ENCODE results near the gene PLXNA3. TPM values are rescaled to one million over a fixed set of nuclear protein-coding genes. Genes with fewer than 3 reads are reported as not detected.

Gene PLXNA3
- total and polyA plus RNA-seq, 10 of the 15 experiments (the other 5 are each of a cell fraction or from before 2014, with no cell fraction given), result 0.26 to 26.8 (median 3.4) TPM

DNA sequence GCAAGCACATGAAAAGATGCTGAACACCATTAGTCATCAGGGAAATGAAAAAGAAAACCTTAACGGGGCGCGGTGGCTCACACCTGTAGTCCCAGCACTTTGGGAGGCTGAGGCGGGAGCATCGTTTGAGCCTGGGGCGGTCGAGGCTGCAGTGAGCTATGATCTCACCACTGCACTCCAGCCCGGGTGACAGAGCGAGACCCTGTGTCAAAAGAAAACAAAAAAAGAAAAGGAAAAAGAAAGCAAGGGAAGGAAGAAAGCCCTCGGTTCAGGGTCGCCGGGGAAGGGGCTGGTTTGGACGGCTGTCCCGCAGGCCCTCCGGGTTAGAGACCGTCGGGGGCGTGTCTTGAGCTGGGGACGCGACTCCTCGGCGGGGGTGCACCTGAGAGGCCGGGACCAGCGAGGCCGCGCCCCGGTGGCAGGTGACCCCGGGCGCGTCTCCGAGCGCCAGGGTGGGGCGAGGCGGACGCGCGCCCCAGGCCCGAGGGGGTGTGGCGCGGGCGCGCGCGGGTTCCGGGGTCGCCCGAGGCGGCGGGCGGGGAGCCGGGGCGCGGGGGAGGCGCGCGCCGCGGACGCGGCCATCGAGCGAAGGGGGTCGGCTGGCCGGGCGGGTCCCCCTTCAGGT lies 478 bp upstream of the PLXNA3 start (continued):
- TF ChIP-seq, protein P1, sequence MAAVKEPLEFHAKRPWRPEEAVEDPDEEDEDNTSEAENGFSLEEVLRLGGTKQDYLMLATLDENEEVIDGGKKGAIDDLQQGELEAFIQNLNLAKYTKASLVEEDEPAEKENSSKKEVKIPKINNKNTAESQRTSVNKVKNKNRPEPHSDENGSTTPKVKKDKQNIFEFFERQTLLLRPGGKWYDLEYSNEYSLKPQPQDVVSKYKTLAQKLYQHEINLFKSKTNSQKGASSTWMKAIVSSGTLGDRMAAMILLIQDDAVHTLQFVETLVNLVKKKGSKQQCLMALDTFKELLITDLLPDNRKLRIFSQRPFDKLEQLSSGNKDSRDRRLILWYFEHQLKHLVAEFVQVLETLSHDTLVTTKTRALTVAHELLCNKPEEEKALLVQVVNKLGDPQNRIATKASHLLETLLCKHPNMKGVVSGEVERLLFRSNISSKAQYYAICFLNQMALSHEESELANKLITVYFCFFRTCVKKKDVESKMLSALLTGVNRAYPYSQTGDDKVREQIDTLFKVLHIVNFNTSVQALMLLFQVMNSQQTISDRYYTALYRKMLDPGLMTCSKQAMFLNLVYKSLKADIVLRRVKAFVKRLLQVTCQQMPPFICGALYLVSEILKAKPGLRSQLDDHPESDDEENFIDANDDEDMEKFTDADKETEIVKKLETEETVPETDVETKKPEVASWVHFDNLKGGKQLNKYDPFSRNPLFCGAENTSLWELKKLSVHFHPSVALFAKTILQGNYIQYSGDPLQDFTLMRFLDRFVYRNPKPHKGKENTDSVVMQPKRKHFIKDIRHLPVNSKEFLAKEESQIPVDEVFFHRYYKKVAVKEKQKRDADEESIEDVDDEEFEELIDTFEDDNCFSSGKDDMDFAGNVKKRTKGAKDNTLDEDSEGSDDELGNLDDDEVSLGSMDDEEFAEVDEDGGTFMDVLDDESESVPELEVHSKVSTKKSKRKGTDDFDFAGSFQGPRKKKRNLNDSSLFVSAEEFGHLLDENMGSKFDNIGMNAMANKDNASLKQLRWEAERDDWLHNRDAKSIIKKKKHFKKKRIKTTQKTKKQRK (IDR thresholded peaks at IDR 0.05; ENCODE audit: low read depth, low read length), result no peak
- TF ChIP-seq ATF7 (IDR thresholded peaks at IDR 0.05; ENCODE audit: low read depth), result 0 out of 2 replicates have a peak, but pooled peaks have one; percentile 32
- TF ChIP-seq, protein P2, sequence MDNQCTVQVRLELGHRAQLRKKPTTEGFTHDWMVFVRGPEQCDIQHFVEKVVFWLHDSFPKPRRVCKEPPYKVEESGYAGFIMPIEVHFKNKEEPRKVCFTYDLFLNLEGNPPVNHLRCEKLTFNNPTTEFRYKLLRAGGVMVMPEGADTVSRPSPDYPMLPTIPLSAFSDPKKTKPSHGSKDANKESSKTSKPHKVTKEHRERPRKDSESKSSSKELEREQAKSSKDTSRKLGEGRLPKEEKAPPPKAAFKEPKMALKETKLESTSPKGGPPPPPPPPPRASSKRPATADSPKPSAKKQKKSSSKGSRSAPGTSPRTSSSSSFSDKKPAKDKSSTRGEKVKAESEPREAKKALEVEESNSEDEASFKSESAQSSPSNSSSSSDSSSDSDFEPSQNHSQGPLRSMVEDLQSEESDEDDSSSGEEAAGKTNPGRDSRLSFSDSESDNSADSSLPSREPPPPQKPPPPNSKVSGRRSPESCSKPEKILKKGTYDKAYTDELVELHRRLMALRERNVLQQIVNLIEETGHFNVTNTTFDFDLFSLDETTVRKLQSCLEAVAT (IDR thresholded peaks at IDR 0.05), result 0 out of 2 replicates have a peak, but pooled peaks have one; percentile 30
- TF ChIP-seq PAX8 (IDR thresholded peaks at IDR 0.05), result no peak

DNA sequence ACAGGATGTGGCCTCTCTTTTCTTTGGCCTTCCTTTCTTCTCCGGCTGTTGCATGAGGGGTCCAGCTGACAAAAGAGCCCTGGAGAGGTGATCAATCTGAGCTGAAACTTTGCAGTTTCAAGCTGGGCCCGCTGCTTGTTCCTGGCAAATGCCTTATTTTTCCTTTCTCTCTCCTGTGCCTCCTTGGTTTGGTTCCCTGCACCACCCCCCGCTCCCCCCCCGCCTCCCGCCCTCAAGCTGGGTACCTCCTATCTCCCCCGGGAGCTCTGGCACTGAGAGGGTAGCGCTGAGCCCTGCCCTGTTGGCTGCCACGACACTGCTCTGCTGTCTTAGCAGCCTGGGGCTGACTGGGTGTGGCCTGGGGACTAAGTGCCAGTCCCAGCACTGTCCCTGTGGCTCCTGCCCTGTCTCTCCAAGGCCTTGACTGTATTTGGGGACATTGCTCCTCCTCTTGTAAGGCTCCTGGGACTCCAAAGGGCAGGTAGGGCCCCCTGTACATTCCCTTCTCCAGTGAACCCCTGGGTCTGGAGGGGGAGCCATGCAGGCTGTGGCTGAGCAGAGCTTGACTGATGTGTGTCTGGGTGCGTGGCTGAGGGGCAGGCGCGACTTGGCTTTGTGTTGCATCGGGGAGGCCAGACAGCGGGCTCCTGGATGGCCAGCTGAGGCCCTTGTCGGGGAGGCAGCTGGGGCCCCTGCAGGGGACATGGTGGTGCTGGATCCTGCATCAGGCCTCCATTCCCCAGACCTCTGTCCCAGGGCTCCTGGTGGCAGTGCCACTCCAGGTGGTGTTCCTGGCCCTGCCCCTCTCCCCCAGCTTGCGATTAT lies 1.1 kb downstream of the PLXNA3 start:
- WGBS (ENCODE audit: insufficient coverage, insufficient replicate concordance, low lambda C conversion rate, missing lambda C conversion rate), result 29% methylated on average over 10 of the region's 15 CpGs
- ATAC-seq (peak; percentile 81), FAIRE-seq (no peak), DNase-seq (ENCODE audit: low read depth, low spot score) (no peak)
- no peaks in the 10 kb centered on the region for H3K27me3 ChIP-seq (replicated peaks in 1 of 2; ENCODE audit: control insufficient read depth in 2 of 2, insufficient read depth in 2 of 2, low read length in 1 of 2)
- peak overlapping the region; percentile 56 for H3K9ac ChIP-seq (ENCODE audit: control insufficient read depth, insufficient read depth, low read length)
- no peaks in the 10 kb centered on the region for H3K36me3 ChIP-seq (ENCODE audit: control insufficient read depth in 2 of 2, insufficient read depth in 2 of 2, low read length in 1 of 2)
- POLR2A ChIA-PET, result interaction anchor here (0.8 to 0.9 kb wide), 4 partner anchors 13 to 28 kb away, joined by 3 to 4 read pairs (median 4); partner anchors contain the start of gene UBL4A
- peak overlapping the region; percentile 54 for H3K4me2 ChIP-seq (ENCODE audit: control insufficient read depth, insufficient read depth)
- H4K20me1 ChIP-seq (ENCODE audit: control insufficient read depth, insufficient read depth), result no peaks in the 10 kb centered on the region
- no peak overlapping the region for H2AFZ ChIP-seq (ENCODE audit: control insufficient read depth, low read depth, low read length)
- H3K79me2 ChIP-seq (ENCODE audit: control insufficient read depth, insufficient read depth, low read length), result peaks cover 9% of the 10 kb centered on the region
- intact Hi-C loops (cut with micrococcal nuclease; ENCODE audit: unreplicated experiment) (no loop called here), in situ Hi-C loops (cut with MboI) (no loop called here)
- peak overlapping the region; percentile 77 for H3K4me3 ChIP-seq
- no peaks in the 10 kb centered on the region for H3K4me1 ChIP-seq (ENCODE audit: control insufficient read depth, insufficient read depth, low read length)
- SMC1A ChIA-PET (ENCODE audit: uncharacterized antibody, unreplicated experiment), result interaction anchor here (1.0 kb wide), 1 partner anchor 68 kb away, joined by 3 read pairs; no protein-coding TSS in a partner anchor
- RAD21 ChIA-PET (ENCODE audit: unreplicated experiment), result no interaction called here
- H3K27ac ChIP-seq (ENCODE audit: control insufficient read depth, insufficient read depth), result no peak overlapping the region
- BruUV-seq (replicated peaks), result no TSS peak
- CTCF ChIA-PET, result interaction anchor here (1.2 to 1.4 kb wide), 2 partner anchors 68 to 86 kb away, joined by 3 to 4 read pairs; no protein-coding TSS in a partner anchor
- no peaks in the 10 kb centered on the region; the same call in 2 of the 3 replicates for H3K9me3 ChIP-seq (replicated peaks; ENCODE audit: control insufficient read depth, insufficient read depth, low read length)
- TF ChIP-seq CEBPB (IDR thresholded peaks at IDR 0.05; ENCODE audit: borderline replicate concordance in 1 of 2, low read depth in 2 of 2, low read length in 2 of 2) (no peak), ZSCAN29 (IDR thresholded peaks at IDR 0.05) (no peak), KDM1A (IDR thresholded peaks at IDR 0.05; ENCODE audit: borderline replicate concordance) (no peak), PML (IDR thresholded peaks at IDR 0.05; ENCODE audit: low read length) (no peak), RCOR1 (conservative IDR thresholded peaks at IDR 0.05; ENCODE audit: low read depth, low read length) (no peak)
- TF ChIP-seq, protein P3, sequence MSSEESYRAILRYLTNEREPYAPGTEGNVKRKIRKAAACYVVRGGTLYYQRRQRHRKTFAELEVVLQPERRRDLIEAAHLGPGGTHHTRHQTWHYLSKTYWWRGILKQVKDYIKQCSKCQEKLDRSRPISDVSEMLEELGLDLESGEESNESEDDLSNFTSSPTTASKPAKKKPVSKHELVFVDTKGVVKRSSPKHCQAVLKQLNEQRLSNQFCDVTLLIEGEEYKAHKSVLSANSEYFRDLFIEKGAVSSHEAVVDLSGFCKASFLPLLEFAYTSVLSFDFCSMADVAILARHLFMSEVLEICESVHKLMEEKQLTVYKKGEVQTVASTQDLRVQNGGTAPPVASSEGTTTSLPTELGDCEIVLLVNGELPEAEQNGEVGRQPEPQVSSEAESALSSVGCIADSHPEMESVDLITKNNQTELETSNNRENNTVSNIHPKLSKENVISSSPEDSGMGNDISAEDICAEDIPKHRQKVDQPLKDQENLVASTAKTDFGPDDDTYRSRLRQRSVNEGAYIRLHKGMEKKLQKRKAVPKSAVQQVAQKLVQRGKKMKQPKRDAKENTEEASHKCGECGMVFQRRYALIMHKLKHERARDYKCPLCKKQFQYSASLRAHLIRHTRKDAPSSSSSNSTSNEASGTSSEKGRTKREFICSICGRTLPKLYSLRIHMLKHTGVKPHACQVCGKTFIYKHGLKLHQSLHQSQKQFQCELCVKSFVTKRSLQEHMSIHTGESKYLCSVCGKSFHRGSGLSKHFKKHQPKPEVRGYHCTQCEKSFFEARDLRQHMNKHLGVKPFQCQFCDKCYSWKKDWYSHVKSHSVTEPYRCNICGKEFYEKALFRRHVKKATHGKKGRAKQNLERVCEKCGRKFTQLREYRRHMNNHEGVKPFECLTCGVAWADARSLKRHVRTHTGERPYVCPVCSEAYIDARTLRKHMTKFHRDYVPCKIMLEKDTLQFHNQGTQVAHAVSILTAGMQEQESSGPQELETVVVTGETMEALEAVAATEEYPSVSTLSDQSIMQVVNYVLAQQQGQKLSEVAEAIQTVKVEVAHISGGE (CRISPR knock-in tag; IDR thresholded peaks at IDR 0.05), result no peak
- TF ChIP-seq, protein P4, sequence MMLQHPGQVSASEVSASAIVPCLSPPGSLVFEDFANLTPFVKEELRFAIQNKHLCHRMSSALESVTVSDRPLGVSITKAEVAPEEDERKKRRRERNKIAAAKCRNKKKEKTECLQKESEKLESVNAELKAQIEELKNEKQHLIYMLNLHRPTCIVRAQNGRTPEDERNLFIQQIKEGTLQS (IDR thresholded peaks at IDR 0.05; ENCODE audit: borderline replicate concordance, extremely low read depth, low read depth, low read length), result no peak
